ENCODE measurements around the gene LIAS. TPM values are rescaled to one million over a fixed set of nuclear protein-coding genes. Genes with fewer than 3 reads are reported as not detected.

Gene LIAS
- total and polyA plus RNA-seq, 3 donors from 2014 or later: 24.0 to 59.0 (median 31.1) TPM

DNA sequence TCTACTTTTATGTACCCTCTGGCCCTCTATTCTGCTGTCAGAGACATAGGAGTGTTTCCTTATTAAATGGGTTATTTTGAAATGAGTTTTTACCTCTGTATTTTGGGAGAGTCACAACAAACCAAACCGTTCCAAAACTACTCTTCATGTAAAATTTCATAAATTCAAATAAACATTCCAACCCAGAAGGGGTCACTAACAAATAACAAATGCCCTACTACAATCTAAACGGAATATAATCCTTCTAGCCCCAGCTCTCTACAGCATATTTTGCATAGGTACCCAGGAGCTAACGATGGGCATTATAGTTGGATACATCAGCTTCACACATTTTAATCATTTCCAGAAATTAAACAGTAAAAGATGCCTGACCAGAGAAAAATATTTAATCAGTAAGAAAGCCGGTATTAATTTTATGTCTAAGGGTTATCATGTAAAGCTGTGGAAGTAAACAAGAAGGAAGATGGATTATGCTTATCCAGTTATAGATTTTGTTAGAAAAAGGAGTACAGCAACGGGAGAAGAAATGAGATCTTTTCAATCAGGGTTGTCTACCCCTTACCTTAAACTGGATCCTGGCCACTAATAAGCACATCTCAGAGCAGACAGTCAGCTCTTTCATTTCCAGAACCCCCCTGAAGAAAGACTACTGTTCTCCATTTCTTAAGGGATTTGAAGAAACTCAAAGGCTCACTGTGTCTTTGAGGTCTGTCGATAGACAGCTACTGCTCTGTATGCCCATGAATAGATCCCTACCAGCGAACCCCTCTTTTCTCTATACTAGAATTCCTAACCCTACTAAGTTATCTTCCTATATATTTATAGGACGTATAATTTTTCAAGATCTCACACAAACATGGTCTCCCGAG is 67.2 kb downstream of the LIAS start:
- intact Hi-C loops (cut with DNase I; ENCODE audit: low total_unique reads): loop anchor here (5.0 to 10.0 kb wide), 2 partner anchors 109 to 451 kb away; partner anchors contain the start of genes PDS5A and SMIM14
- no peak for DNase-seq
- no peak for TF ChIP-seq POLR2A (IDR thresholded peaks at IDR 0.05)
- no peak for TF ChIP-seq CTCF (IDR thresholded peaks at IDR 0.05)

DNA sequence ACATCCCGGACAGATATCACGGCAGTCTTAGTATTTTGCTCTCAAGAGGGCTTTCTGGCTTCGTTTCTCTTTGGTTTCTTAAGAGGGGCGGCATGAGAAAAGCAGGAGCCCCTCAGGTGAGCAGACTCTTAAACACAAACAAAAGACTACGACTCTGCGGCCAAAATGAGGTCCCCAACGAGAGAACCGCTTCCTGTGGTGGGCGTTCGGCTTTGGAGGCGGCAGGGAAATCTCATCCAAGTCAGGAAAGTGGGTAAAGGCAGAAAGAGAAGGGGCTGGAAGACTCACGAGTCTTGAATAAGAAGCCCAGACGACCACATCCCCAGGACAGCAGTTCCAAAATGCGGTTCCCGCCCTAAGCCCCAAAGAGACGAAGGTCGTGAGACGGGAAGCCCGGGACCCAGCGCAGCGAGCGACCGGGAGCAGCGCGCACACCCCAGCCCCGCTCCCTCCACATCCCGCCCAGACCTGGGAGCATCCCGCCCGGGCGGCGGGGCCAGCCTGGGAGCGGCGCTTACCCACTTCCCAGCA is 68.0 kb downstream of the LIAS start:
- peak; percentile 29 for DNase-seq
- peaks cover 9% of the 10 kb centered on the region for H3K4me1 ChIP-seq
- no peak for TF ChIP-seq POLR2A (IDR thresholded peaks at IDR 0.05)
- TF ChIP-seq CTCF (IDR thresholded peaks at IDR 0.05): no peak
- H3K27ac ChIP-seq: peak overlapping the region; percentile 90 to 96
- H3K27me3 ChIP-seq: no peaks in the 10 kb centered on the region
- H3K36me3 ChIP-seq (ENCODE audit: low read depth, missing control alignments): no peaks in the 10 kb centered on the region
- 0% methylated on average over 23 to 32 of the region's 33 CpGs for WGBS, 2 donors
- H3K4me3 ChIP-seq: peak overlapping the region; percentile 82 to 93
- no peaks in the 10 kb centered on the region for H3K9me3 ChIP-seq
- intact Hi-C loops (cut with DNase I; ENCODE audit: low total_unique reads): loop anchor here (5.0 to 10.0 kb wide), 2 partner anchors 108 to 450 kb away; partner anchors contain the start of genes PDS5A and SMIM14

More for the DNA sequence above, 67.2 kb downstream of the LIAS start:
- Histone ChIP-seq H3K9me3 (no peaks in the 10 kb centered on the region), H3K27me3 (no peaks in the 10 kb centered on the region), H3K4me1 (peaks cover 9% of the 10 kb centered on the region), H3K4me3 (peak overlapping the region; percentile 82 to 93), H3K27ac (peak overlapping the region; percentile 90 to 96), H3K36me3 (ENCODE audit: low read depth, missing control alignments) (no peaks in the 10 kb centered on the region)
- 6 to 9% methylated on average over 9 of the region's 9 CpGs for WGBS, 2 donors

- Histone ChIP-seq H3K4me1 (peaks cover 9% of the 10 kb centered on the region), H3K4me3 (peak within 1 kb of the TSS; percentile 82 to 93), H3K36me3 (ENCODE audit: low read depth, missing control alignments) (no peaks in the 10 kb centered on the region), H3K9me3 (no peaks in the 10 kb centered on the region), H3K27me3 (no peaks in the 10 kb centered on the region), H3K27ac (peak within 1 kb of the TSS; percentile 90 to 96)
- WGBS, 2 donors: 0 to 1% methylated on average over 21 to 23 of the region's 73 CpGs
- intact Hi-C loops (cut with DNase I; ENCODE audit: low total_unique reads): loop anchor here (5.0 to 10.0 kb wide), 2 partner anchors 107 to 450 kb away; partner anchors contain the start of genes PDS5A and SMIM14
- TF ChIP-seq POLR2A (IDR thresholded peaks at IDR 0.05): peak; percentile 73
- peak in 1 of 3 experiments; percentile 8 for TF ChIP-seq CTCF (IDR thresholded peaks at IDR 0.05)
- DNase-seq: peak; percentile 97
Observed at GRCh38 chr4:39527296-39528060, 68.6 kb downstream of the LIAS start, which contains the start of gene UGDH. UGDH (minus strand) TSS chr4:39527439; CDS start chr4:39521512, 5,927 bp downstream.

DNA sequence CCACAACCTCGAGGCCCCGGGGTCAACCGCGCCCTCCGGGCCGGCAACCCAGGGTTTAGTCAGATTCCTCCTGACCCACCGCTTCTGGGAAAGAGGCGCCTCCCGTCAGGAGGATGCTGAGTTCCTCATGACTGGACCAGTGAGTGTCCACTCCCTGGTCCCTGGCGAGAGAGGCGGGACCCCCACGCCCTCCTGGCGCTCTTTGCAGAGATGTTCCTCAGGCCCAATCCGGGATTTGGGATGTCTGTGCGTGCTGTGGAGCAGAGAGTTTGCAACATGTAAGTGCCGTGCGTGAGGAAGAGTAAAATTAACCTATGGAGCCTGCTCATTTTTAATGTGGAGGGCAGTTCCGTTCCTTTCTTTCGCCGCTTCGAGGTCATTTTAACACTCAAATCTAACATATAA is 69.2 kb downstream of the LIAS start:
- intact Hi-C loops (cut with DNase I; ENCODE audit: low total_unique reads): loop anchor here (5.0 to 10.0 kb wide), 2 partner anchors 107 to 449 kb away; partner anchors contain the start of genes PDS5A and SMIM14
- Histone ChIP-seq H3K27ac (peak overlapping the region; percentile 90 to 96), H3K36me3 (ENCODE audit: low read depth, missing control alignments) (no peaks in the 10 kb centered on the region), H3K27me3 (no peaks in the 10 kb centered on the region), H3K4me1 (peaks cover 9% of the 10 kb centered on the region), H3K4me3 (peak overlapping the region; percentile 82 to 93), H3K9me3 (no peaks in the 10 kb centered on the region)
- DNase-seq: no peak
- 0 to 2% methylated on average over 14 to 21 of the region's 21 CpGs for WGBS, 2 donors
- no peak for TF ChIP-seq CTCF (IDR thresholded peaks at IDR 0.05)
- no peak for TF ChIP-seq POLR2A (IDR thresholded peaks at IDR 0.05)

Small RNAs within 50 kb of the gene (microRNA-seq; reads per million reads assigned to microRNA genes)
- 0 reads per million in 2 donors for gene MIR5591 (ENCODE audit: borderline number of aligned reads in 2 of 2, borderline replicate concordance in 1 of 2)

Small RNAs within 50 kb of the gene (small RNA-seq; reads per million reads assigned to genes)
- gene MIR5591: 0 reads per million in 2 donors
- 0 reads per million in 2 donors for gene RF00019

Other genes starting within 250 kb of the LIAS start
- 10 to 100 TPM; 29.5 to 34.9 TPM for gene RFC1, start 92.7 kb upstream of the LIAS start, total RNA-seq
- 26.9 TPM for gene RFC1, start 92.7 kb upstream of the LIAS start, polyA plus RNA-seq (ENCODE audit: insufficient read depth, low read depth, low replicate concordance)
- gene KLB, start 52.1 kb upstream of the LIAS start, total RNA-seq: 1 to 10 TPM; 1.1 to 1.4 TPM
- gene KLB, start 52.1 kb upstream of the LIAS start, polyA plus RNA-seq (ENCODE audit: insufficient read depth, low read depth, low replicate concordance): 6.6 TPM
- 1,000 to 10,000 TPM in 1 of 2 donors, 100 to 1,000 TPM in 1; 755 to 1,313 TPM for gene RPL9, start 134 bp upstream of the LIAS start, total RNA-seq
- 1,315 TPM for gene RPL9, start 134 bp upstream of the LIAS start, polyA plus RNA-seq (ENCODE audit: insufficient read depth, low read depth, low replicate concordance)
- gene UGDH, start 68.4 kb downstream of the LIAS start, total RNA-seq: 10 to 100 TPM; 11.3 to 21.4 TPM
- gene UGDH, start 68.4 kb downstream of the LIAS start, polyA plus RNA-seq (ENCODE audit: insufficient read depth, low read depth, low replicate concordance): 8.1 TPM
- gene SMIM14, start 179.8 kb downstream of the LIAS start, total RNA-seq: 10 to 100 TPM; 20.4 to 32.0 TPM
- 73.8 TPM for gene SMIM14, start 179.8 kb downstream of the LIAS start, polyA plus RNA-seq (ENCODE audit: insufficient read depth, low read depth, low replicate concordance)
- gene UBE2K, start 239.1 kb downstream of the LIAS start, total RNA-seq: 10 to 100 TPM; 23.0 to 24.3 TPM
- 81.8 TPM for gene UBE2K, start 239.1 kb downstream of the LIAS start, polyA plus RNA-seq (ENCODE audit: insufficient read depth, low read depth, low replicate concordance)

Measured in testis (tissue), 3 donors.